Esophagus squamous epithelium (tissue), 5 donors: Measurements from ENCODE around the gene SUSD1. TPM values are rescaled to one million over a fixed set of nuclear protein-coding genes. Genes with fewer than 3 reads are reported as not detected.
A peak's percentile ranks its signal among the peaks of the same experiment; 100 is the strongest.

Experiments used
- DNase-seq: peaks from one replicate; lab custom pipeline; 2025; lab: John Stamatoyannopoulos, UW
- H3K27ac ChIP-seq, 4 donors: fragments of 200-600 bp; sonication (generic); one replicate each; pipeline ENCODE4 v1.5.1; 2016 to 2019; ENCODE audit warnings: mild to moderate bottlenecking in 1 of 4
- H3K27me3 ChIP-seq, 4 donors: fragments of 200-600 bp; sonication (generic); 1 replicate in 3 of 4; 2 replicates in 1 of 4; pipeline versions ENCODE4 v1.5.1 to v1.6.0; 2017 to 2021; ENCODE audit warnings: antibody characterized with exemption in 1 of 4
- H3K36me3 ChIP-seq, 3 donors: fragments of 200-600 bp; sonication (generic); one replicate each; pipeline ENCODE4 v1.5.1; 2016 to 2019
- H3K4me1 ChIP-seq, 3 donors: fragments of 200-600 bp; sonication (generic); one replicate each; pipeline ENCODE4 v1.5.1; 2017 to 2019
- H3K4me3 ChIP-seq, 4 donors: fragments of 200-600 bp; sonication (generic); 1 replicate in 3 of 4; 2 replicates in 1 of 4; pipeline ENCODE4 v1.5.1; 2016 to 2019; ENCODE audit warnings: mild to moderate bottlenecking in 2 of 4, moderate library complexity in 1 of 4
- H3K9me3 ChIP-seq, 3 donors: fragments of 200-600 bp; sonication (generic); one replicate each; pipeline ENCODE4 v1.5.1; 2016 to 2019
- CTCF ChIP-seq, 6 experiments: fragments of 450-650 bp in 4 of 6; fragments of 200-600 bp in 2 of 6; sonication (generic) in 2 of 6; IDR thresholded peaks; one replicate each; pipeline ENCODE4 v1.5.1; 2016 to 2019; ENCODE audit warnings: antibody characterized with exemption in 6 of 6, mild to moderate bottlenecking in 4 of 6, moderate library complexity in 4 of 6
- POLR2A ChIP-seq, 4 donors: fragments of 450-650 bp; IDR thresholded peaks; one replicate each; pipeline ENCODE4 v1.6.1; 2017; ENCODE audit warnings: antibody characterized with exemption in 4 of 4, mild to moderate bottlenecking in 4 of 4, moderate library complexity in 3 of 4
- WGBS, 2 donors: methylation state at CpG; one replicate each; pipeline ENCODE4 v1.1.5; 2018; 5-methylcytosine and 5-hydroxymethylcytosine counted together
- intact Hi-C: fragments of 100-400 bp; cut with DNase I; formaldehyde crosslinking; loops from one replicate; pipeline ENCODE4 v1.15.0; 2022
- total RNA-seq, 4 donors: library from RNA; depleted of rRNA; stranded (reverse); fragments of >200 nt; gene quantifications; one replicate each; pipeline ENCODE4 v1.1.0, GENCODE V29; 2016
- donor health status: DM: yes; HTN: yes; CAD: no.

SUSD1 gene
- total RNA-seq, 4 donors from 2014 or later = 5.6 to 6.6 (median 6.5) TPM

DNA sequence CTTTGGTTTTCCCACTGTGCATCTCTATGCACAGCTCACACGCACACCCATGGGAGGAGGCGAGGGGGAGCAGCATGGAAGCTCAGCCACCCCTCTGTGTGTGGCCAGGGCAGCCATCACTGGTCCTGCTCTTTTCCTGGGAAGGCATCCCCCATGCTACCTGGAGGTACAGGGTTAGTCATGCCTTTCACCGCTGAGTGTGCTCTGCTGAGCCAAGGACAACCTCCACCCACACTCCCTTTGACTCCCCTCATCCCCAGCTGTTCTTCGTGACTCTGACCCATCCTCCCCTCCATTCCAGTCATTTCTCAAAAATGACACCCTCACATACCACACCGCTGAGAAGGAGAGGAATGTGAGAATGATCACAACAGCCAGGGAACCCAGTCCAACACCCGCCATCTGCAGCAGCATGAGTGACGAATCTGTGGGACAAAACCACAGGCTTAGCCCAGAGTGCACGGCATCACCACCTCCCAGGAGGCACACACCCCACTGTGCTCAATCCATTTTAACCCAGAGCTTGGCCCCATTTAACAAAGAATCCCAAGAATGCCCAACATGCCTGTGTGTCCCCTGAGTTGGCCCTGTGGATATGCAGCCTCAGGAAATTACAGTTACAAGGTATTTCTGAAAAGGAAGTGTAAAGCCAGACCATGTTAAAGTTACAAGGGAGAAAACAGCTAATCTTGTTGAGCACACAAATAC lies 133.4 kb downstream of the SUSD1 start:
- no peak for TF ChIP-seq CTCF (IDR thresholded peaks at IDR 0.05)
- no peak for TF ChIP-seq POLR2A (IDR thresholded peaks at IDR 0.05)
- Histone ChIP-seq H3K4me3 (no peak overlapping the region), H3K4me1 (peaks cover 0 to 5% (median 0%) of the 10 kb centered on the region in 3 donors), H3K36me3 (peaks cover 0 to 4% (median 0%) of the 10 kb centered on the region in 3 donors), H3K27ac (peak overlapping the region in 1 of 4 donors; percentile 9), H3K27me3 (no peaks in the 10 kb centered on the region), H3K9me3 (no peaks in the 10 kb centered on the region)
- intact Hi-C loops = no loop called here
- DNase-seq = no peak
- WGBS, 2 donors = 69 to 70% methylated on average over 6 of the region's 8 CpGs

DNA sequence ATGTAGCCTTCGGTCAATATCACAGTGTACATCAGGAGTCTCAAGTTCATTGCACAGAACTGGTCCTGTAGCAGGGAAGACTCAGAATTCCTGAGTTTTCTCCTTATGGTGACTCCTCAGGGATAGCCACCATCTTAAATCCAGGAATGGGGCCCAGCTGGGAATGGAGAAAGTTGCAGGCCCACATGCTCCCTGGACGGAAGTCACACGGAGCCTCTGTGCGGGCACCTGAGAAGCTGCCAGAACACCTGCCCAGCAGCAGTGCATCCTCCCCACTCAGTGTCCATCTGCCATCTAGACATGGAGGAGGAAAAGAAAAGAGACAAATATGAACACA lies 133.9 kb downstream of the SUSD1 start:
- no peak for DNase-seq
- H3K9me3 ChIP-seq = no peaks in the 10 kb centered on the region
- 71 to 100% methylated on average over 1 to 4 of the region's 4 CpGs for WGBS, 2 donors
- peaks cover 0 to 4% (median 0%) of the 10 kb centered on the region in 3 donors for H3K36me3 ChIP-seq
- intact Hi-C loops = no loop called here
- H3K4me3 ChIP-seq = no peak overlapping the region
- H3K4me1 ChIP-seq = peaks cover 0 to 5% (median 0%) of the 10 kb centered on the region in 3 donors
- H3K27ac ChIP-seq = peak overlapping the region in 1 of 4 donors; percentile 9
- no peak for TF ChIP-seq POLR2A (IDR thresholded peaks at IDR 0.05)
- no peak for TF ChIP-seq CTCF (IDR thresholded peaks at IDR 0.05)
- H3K27me3 ChIP-seq = no peaks in the 10 kb centered on the region

DNA sequence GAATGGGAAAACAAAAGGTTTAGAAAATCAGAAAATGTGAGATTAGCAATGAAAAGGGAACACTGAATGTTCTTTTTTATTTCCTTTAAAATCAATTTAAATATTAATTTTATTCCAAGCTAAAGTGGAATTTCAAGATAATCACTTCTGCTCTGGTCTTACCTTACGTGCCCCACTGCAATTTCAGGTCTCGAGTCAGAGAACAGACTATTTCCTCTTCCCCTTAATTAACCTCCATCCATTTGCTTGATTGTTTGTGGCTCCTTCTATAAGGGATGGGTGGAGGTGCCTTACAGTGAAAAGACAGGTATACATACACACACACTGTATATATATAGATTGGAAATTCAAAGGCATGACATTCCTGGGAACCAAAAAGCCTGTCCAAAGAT lies 137.1 kb downstream of the SUSD1 start:
- H3K9me3 ChIP-seq = no peaks in the 10 kb centered on the region
- H3K4me3 ChIP-seq = no peak overlapping the region
- no peak overlapping the region for H3K27ac ChIP-seq
- intact Hi-C loops = no loop called here
- H3K36me3 ChIP-seq = peaks cover 0 to 4% (median 0%) of the 10 kb centered on the region in 3 donors
- WGBS, 2 donors = 62 to 74% methylated on average over 2 of the region's 2 CpGs
- DNase-seq = no peak
- peaks cover 0 to 11% (median 1%) of the 10 kb centered on the region in 3 donors for H3K4me1 ChIP-seq
- TF ChIP-seq POLR2A (IDR thresholded peaks at IDR 0.05) = no peak
- TF ChIP-seq CTCF (IDR thresholded peaks at IDR 0.05) = no peak
- H3K27me3 ChIP-seq = no peaks in the 10 kb centered on the region

DNA sequence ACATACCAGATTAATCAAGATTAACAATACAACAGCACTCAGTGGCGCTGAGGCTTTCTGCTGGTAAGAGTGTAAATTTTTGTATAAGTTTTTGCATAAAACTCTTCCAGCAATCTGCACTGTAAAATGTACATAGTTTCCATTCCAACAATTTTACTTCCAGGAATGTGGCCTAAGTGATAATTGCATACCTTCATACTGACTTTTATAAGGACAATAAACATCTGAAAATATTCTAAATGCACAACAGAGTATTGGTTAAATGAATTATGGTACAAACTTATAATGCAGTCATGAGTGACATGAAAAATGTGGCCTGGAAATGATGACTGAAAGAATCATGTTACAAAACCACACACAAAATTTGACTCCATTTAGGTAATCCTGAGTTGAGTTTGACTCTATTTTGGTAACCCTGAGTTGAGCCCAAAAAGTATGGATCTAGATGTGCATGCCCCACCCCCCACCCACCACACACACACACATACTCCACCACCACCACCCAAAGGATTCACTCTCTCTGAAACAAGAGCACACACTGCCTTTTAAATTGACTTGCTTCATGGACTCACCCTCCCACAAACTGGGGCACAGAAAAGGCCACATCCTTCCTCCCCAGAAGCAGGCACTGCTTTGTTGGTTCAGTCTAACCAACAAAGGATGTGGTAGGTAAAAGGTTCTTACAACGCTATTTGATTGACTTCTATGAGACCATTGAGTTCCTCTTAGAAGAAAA lies 137.6 kb downstream of the SUSD1 start:
- no peak overlapping the region for H3K4me3 ChIP-seq
- peaks cover 0 to 4% (median 0%) of the 10 kb centered on the region in 3 donors for H3K36me3 ChIP-seq
- no peak overlapping the region for H3K27ac ChIP-seq
- H3K27me3 ChIP-seq = no peaks in the 10 kb centered on the region
- no peak for DNase-seq
- 65 to 78% methylated on average over 2 of the region's 2 CpGs for WGBS, 2 donors
- intact Hi-C loops = no loop called here
- TF ChIP-seq CTCF (IDR thresholded peaks at IDR 0.05) (no peak), POLR2A (IDR thresholded peaks at IDR 0.05) (no peak)
- H3K4me1 ChIP-seq = peaks cover 0 to 16% (median 7%) of the 10 kb centered on the region in 3 donors
- H3K9me3 ChIP-seq = no peaks in the 10 kb centered on the region
